GM23338 (cell line): ENCODE data around the gene KATNAL2. TPM values are rescaled to one million over a fixed set of nuclear protein-coding genes. Genes with fewer than 3 reads are reported as not detected.

Source experiments
- ATAC-seq: fragments of 200-7000 bp; cut with Tn5 transposase; 3 replicates; pipeline ENCODE4 v1.9.1; 2020
- DNase-seq: peaks from one replicate; pipeline ENCODE4 v3.0.0-alpha.2; 2015; ENCODE audit warnings: low spot score
- H2AFZ ChIP-seq: fragments of 200-600 bp; sonication (generic); 2 replicates; pipeline ENCODE4 v1.8.0; 2016; ENCODE audit warnings: antibody characterized with exemption, mild to moderate bottlenecking, moderate library complexity
- H3F3A ChIP-seq: fragments of 200-600 bp; sonication (generic); replicated peaks from 2 replicates; pipeline ENCODE4 v1.8.0; 2017; ENCODE audit warnings: antibody characterized with exemption, mixed run types, low read depth
- H3K27ac ChIP-seq: fragments of 200-600 bp; sonication (generic); 2 replicates; pipeline ENCODE4 v1.6.1; 2016; ENCODE audit warnings: low read depth
- H3K27me3 ChIP-seq: fragments of 200-600 bp; sonication (generic); 2 replicates; pipeline ENCODE4 v1.8.0; 2016; ENCODE audit warnings: mild to moderate bottlenecking, mixed run types, moderate library complexity; ENCODE audit not compliant: insufficient read depth
- H3K36me3 ChIP-seq: fragments of 200-600 bp; sonication (generic); 2 replicates; pipeline ENCODE4 v1.8.0; 2016; ENCODE audit warnings: mild to moderate bottlenecking; ENCODE audit not compliant: insufficient read depth
- H3K4me1 ChIP-seq: fragments of 200-600 bp; sonication (generic); 2 replicates; pipeline ENCODE4 v1.8.0; 2016; ENCODE audit warnings: mild to moderate bottlenecking, moderate library complexity; ENCODE audit not compliant: insufficient read depth
- H3K4me2 ChIP-seq: fragments of 200-600 bp; sonication (generic); 2 replicates; pipeline ENCODE4 v1.7.1; 2017; ENCODE audit warnings: mixed run types
- H3K4me3 ChIP-seq: fragments of 200-600 bp; sonication (generic); 2 replicates; pipeline ENCODE4 v1.6.1; 2016; ENCODE audit warnings: mixed run types
- H3K79me2 ChIP-seq: fragments of 200-600 bp; sonication (generic); replicated peaks from 2 replicates; pipeline ENCODE4 v1.8.0; 2017; ENCODE audit warnings: mild to moderate bottlenecking; ENCODE audit not compliant: insufficient read depth
- H3K9me2 ChIP-seq: fragments of 200-600 bp; sonication (generic); 2 replicates; pipeline ENCODE4 v1.8.0; 2017; ENCODE audit not compliant: insufficient read depth
- H4K20me1 ChIP-seq: fragments of 200-600 bp; sonication (generic); replicated peaks from 2 replicates; pipeline ENCODE4 v1.8.0; 2017; ENCODE audit warnings: mild to moderate bottlenecking; ENCODE audit not compliant: insufficient read depth
- H3K27ac Mint-ChIP-seq: 2 replicates; pipeline ENCODE4 v1.8.0; 2020; ENCODE audit warnings: inconsistent platforms, mild to moderate bottlenecking, moderate library complexity, mixed read lengths
- H3K27me3 Mint-ChIP-seq: 3 replicates; pipeline ENCODE4 v1.8.0; 2022; ENCODE audit warnings: low read depth, mild to moderate bottlenecking, moderate library complexity, mixed read lengths, inconsistent platforms; ENCODE audit not compliant: insufficient read depth, poor library complexity
- H3K36me3 Mint-ChIP-seq: 3 replicates; pipeline ENCODE4 v1.8.0; 2021; ENCODE audit warnings: low read depth, mild to moderate bottlenecking, inconsistent platforms, moderate library complexity, mixed read lengths
- H3K4me1 Mint-ChIP-seq: 3 replicates; pipeline ENCODE4 v1.8.0; 2020; ENCODE audit warnings: mild to moderate bottlenecking, inconsistent platforms, mixed read lengths
- H3K4me3 Mint-ChIP-seq: 3 replicates; pipeline ENCODE4 v1.8.0; 2021; ENCODE audit warnings: moderate library complexity, mild to moderate bottlenecking, inconsistent platforms, mixed read lengths
- H3K9me3 Mint-ChIP-seq: 3 replicates; pipeline ENCODE4 v1.8.0; 2020; ENCODE audit warnings: moderate library complexity, mild to moderate bottlenecking, inconsistent platforms, mixed read lengths
- NANOG ChIP-seq: IDR thresholded peaks from 2 replicates; pipeline ENCODE4 v1.6.1; 2016; ENCODE audit warnings: antibody characterized with exemption, borderline replicate concordance
- POLR2AphosphoS5 ChIP-seq: IDR thresholded peaks from 2 replicates; pipeline ENCODE4 v1.6.1; 2016; ENCODE audit warnings: antibody characterized with exemption, low read depth
- STAT1 ChIP-seq: IDR thresholded peaks from one replicate; pipeline ENCODE4 v1.6.1; 2016; ENCODE audit warnings: antibody characterized with exemption; ENCODE audit not compliant: unreplicated experiment
- polyA plus RNA-seq: library from polyadenylated mRNA; unstranded; fragments of >200 nt; fragmentation: Nextera tagmentation; extraction: Ambion mirVana; gene quantifications from 2 replicates; pipeline ENCODE4 v1.2.1, GENCODE V29; 2016
- total RNA-seq: library from RNA; depleted of rRNA; stranded (reverse); fragments of >200 nt; shearing (Covaris generic); gene quantifications from 2 replicates; pipeline ENCODE4 v1.2.3, GENCODE V29; 2014
- TF ChIP-seq, protein P1 (sequence below): fragments of 250-450 bp; sonication (Bioruptor Pico); IDR thresholded peaks from 2 replicates; pipeline ENCODE4 v1.5.0; 2020; ENCODE audit warnings: mild to moderate bottlenecking, moderate library complexity
- TF ChIP-seq, protein P2 (sequence below): IDR thresholded peaks from 2 replicates; pipeline ENCODE4 v1.6.1; 2016; ENCODE audit warnings: antibody characterized with exemption

Gene KATNAL2
- total and polyA plus RNA-seq, 2 experiments from 2014 or later = 11.8 TPM

- peaks cover 22% of the 10 kb centered on the region for H3K4me1 ChIP-seq
- H4K20me1 ChIP-seq = no peaks in the 10 kb centered on the region; the same call in 1 of the 2 replicates
- no peak overlapping the region for H3K4me3 Mint-ChIP-seq
- peak overlapping the region; percentile 64; the same call in 1 of the 2 replicates for H3K27ac Mint-ChIP-seq
- no peak overlapping the region for H3K4me3 ChIP-seq
- H3K27ac ChIP-seq = no peak overlapping the region; the same call in 1 of the 2 replicates
- H2AFZ ChIP-seq = no peak overlapping the region
- no peaks in the 10 kb centered on the region for H3K27me3 Mint-ChIP-seq
- H3K36me3 Mint-ChIP-seq = peaks cover 33% of the 10 kb centered on the region
- no peak overlapping the region for H3K4me2 ChIP-seq
- no peaks in the 10 kb centered on the region for H3K27me3 ChIP-seq
- peaks cover 9% of the 10 kb centered on the region for H3K36me3 ChIP-seq
- H3F3A ChIP-seq = no peaks in the 10 kb centered on the region
- no peaks in the 10 kb centered on the region for H3K9me3 Mint-ChIP-seq
- no peaks in the 10 kb centered on the region for H3K9me2 ChIP-seq
- H3K79me2 ChIP-seq = no peaks in the 10 kb centered on the region
- ATAC-seq (peak; percentile 76), DNase-seq (peak; percentile 61)
- peaks cover 43% of the 10 kb centered on the region for H3K4me1 Mint-ChIP-seq
- TF ChIP-seq, protein P1, sequence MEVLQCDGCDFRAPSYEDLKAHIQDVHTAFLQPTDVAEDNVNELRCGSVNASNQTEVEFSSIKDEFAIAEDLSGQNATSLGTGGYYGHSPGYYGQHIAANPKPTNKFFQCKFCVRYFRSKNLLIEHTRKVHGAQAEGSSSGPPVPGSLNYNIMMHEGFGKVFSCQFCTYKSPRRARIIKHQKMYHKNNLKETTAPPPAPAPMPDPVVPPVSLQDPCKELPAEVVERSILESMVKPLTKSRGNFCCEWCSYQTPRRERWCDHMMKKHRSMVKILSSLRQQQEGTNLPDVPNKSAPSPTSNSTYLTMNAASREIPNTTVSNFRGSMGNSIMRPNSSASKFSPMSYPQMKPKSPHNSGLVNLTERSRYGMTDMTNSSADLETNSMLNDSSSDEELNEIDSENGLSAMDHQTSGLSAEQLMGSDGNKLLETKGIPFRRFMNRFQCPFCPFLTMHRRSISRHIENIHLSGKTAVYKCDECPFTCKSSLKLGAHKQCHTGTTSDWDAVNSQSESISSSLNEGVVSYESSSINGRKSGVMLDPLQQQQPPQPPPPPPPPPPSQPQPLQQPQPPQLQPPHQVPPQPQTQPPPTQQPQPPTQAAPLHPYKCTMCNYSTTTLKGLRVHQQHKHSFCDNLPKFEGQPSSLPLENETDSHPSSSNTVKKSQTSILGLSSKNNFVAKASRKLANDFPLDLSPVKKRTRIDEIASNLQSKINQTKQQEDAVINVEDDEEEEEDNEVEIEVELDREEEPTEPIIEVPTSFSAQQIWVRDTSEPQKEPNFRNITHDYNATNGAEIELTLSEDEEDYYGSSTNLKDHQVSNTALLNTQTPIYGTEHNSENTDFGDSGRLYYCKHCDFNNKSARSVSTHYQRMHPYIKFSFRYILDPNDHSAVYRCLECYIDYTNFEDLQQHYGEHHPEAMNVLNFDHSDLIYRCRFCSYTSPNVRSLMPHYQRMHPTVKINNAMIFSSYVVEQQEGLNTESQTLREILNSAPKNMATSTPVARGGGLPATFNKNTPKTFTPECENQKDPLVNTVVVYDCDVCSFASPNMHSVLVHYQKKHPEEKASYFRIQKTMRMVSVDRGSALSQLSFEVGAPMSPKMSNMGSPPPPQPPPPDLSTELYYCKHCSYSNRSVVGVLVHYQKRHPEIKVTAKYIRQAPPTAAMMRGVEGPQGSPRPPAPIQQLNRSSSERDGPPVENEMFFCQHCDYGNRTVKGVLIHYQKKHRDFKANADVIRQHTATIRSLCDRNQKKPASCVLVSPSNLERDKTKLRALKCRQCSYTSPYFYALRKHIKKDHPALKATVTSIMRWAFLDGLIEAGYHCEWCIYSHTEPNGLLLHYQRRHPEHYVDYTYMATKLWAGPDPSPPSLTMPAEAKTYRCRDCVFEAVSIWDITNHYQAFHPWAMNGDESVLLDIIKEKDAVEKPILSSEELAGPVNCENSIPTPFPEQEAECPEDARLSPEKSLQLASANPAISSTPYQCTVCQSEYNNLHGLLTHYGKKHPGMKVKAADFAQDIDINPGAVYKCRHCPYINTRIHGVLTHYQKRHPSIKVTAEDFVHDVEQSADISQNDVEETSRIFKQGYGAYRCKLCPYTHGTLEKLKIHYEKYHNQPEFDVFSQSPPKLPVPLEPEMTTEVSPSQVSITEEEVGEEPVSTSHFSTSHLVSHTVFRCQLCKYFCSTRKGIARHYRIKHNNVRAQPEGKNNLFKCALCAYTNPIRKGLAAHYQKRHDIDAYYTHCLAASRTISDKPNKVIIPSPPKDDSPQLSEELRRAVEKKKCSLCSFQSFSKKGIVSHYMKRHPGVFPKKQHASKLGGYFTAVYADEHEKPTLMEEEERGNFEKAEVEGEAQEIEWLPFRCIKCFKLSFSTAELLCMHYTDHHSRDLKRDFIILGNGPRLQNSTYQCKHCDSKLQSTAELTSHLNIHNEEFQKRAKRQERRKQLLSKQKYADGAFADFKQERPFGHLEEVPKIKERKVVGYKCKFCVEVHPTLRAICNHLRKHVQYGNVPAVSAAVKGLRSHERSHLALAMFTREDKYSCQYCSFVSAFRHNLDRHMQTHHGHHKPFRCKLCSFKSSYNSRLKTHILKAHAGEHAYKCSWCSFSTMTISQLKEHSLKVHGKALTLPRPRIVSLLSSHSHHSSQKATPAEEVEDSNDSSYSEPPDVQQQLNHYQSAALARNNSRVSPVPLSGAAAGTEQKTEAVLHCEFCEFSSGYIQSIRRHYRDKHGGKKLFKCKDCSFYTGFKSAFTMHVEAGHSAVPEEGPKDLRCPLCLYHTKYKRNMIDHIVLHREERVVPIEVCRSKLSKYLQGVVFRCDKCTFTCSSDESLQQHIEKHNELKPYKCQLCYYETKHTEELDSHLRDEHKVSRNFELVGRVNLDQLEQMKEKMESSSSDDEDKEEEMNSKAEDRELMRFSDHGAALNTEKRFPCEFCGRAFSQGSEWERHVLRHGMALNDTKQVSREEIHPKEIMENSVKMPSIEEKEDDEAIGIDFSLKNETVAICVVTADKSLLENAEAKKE (CRISPR knock-in tag) = no peak
- TF ChIP-seq, protein P2, sequence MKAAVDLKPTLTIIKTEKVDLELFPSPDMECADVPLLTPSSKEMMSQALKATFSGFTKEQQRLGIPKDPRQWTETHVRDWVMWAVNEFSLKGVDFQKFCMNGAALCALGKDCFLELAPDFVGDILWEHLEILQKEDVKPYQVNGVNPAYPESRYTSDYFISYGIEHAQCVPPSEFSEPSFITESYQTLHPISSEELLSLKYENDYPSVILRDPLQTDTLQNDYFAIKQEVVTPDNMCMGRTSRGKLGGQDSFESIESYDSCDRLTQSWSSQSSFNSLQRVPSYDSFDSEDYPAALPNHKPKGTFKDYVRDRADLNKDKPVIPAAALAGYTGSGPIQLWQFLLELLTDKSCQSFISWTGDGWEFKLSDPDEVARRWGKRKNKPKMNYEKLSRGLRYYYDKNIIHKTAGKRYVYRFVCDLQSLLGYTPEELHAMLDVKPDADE = no peak
- no peak for TF ChIP-seq POLR2AphosphoS5
- TF ChIP-seq STAT1 = no peak
- TF ChIP-seq NANOG = no peak
Measured at GRCh38 chr18:47113796-47114540, 196.6 kb downstream of the KATNAL2 start.
